ENCODE results near the gene BUD23.

BUD23 gene

GRCh38 chr7:73683788-73684693 is 644 bp downstream of the BUD23 start:
- Histone ChIP-seq H3K9me3 (ENCODE audit: insufficient read depth, low read depth, low read length) (no peaks in the 10 kb centered on the region), H3K4me3 (ENCODE audit: low read length) (peak overlapping the region; percentile 86), H3K9ac (ENCODE audit: low read depth, low read length) (peak overlapping the region; percentile 98), H3K36me3 (ENCODE audit: insufficient read depth, low read length) (peaks cover 28% of the 10 kb centered on the region), H3K4me1 (ENCODE audit: insufficient read depth, low read length) (peaks cover 6% of the 10 kb centered on the region; the same call in 1 of the 2 replicates), H3K27me3 (ENCODE audit: insufficient read depth, low read length) (no peaks in the 10 kb centered on the region), H3K27ac (ENCODE audit: low read depth, low read length) (peak overlapping the region; percentile 79)
- 31% methylated on average over 58 of the region's 58 CpGs for WGBS

- 96% methylated on average over 18 of the region's 18 CpGs for WGBS
- Histone ChIP-seq H3K27me3 (ENCODE audit: insufficient read depth, low read length) (no peaks in the 10 kb centered on the region), H3K4me1 (ENCODE audit: insufficient read depth, low read length) (peaks cover 6% of the 10 kb centered on the region; the same call in 1 of the 2 replicates), H3K36me3 (ENCODE audit: insufficient read depth, low read length) (peaks cover 39% of the 10 kb centered on the region), H3K27ac (ENCODE audit: low read depth, low read length) (no peak overlapping the region), H3K9ac (ENCODE audit: low read depth, low read length) (no peak overlapping the region), H3K4me3 (ENCODE audit: low read length) (no peak overlapping the region), H3K9me3 (ENCODE audit: insufficient read depth, low read depth, low read length) (no peaks in the 10 kb centered on the region)
Measured at GRCh38 chr7:73685311-73685710, 1.9 kb downstream of the BUD23 start.

GRCh38 chr7:73688288-73688687 is 4.9 kb downstream of the BUD23 start:
- Histone ChIP-seq H3K9me3 (ENCODE audit: insufficient read depth, low read depth, low read length) (no peaks in the 10 kb centered on the region), H3K27me3 (ENCODE audit: insufficient read depth, low read length) (no peaks in the 10 kb centered on the region), H3K4me3 (ENCODE audit: low read length) (no peak overlapping the region), H3K36me3 (ENCODE audit: insufficient read depth, low read length) (peaks cover 69% of the 10 kb centered on the region), H3K9ac (ENCODE audit: low read depth, low read length) (no peak overlapping the region), H3K27ac (ENCODE audit: low read depth, low read length) (no peak overlapping the region), H3K4me1 (ENCODE audit: insufficient read depth, low read length) (no peaks in the 10 kb centered on the region)
- WGBS, result 91% methylated on average over 8 of the region's 8 CpGs

GRCh38 chr7:73690646-73691045 is 7.2 kb downstream of the BUD23 start:
- Histone ChIP-seq H3K36me3 (ENCODE audit: insufficient read depth, low read length) (peaks cover 90% of the 10 kb centered on the region), H3K9me3 (ENCODE audit: insufficient read depth, low read depth, low read length) (no peaks in the 10 kb centered on the region), H3K27me3 (ENCODE audit: insufficient read depth, low read length) (no peaks in the 10 kb centered on the region), H3K27ac (ENCODE audit: low read depth, low read length) (no peak overlapping the region), H3K4me1 (ENCODE audit: insufficient read depth, low read length) (no peaks in the 10 kb centered on the region), H3K9ac (ENCODE audit: low read depth, low read length) (no peak overlapping the region), H3K4me3 (ENCODE audit: low read length) (no peak overlapping the region)
- 92% methylated on average over 7 of the region's 7 CpGs for WGBS

GRCh38 chr7:73696372-73696771 is 13.0 kb downstream of the BUD23 start:
- H3K4me1 ChIP-seq (ENCODE audit: insufficient read depth, low read length), result no peaks in the 10 kb centered on the region
- H3K9me3 ChIP-seq (ENCODE audit: insufficient read depth, low read depth, low read length), result no peaks in the 10 kb centered on the region
- H3K27me3 ChIP-seq (ENCODE audit: insufficient read depth, low read length), result no peaks in the 10 kb centered on the region
- H3K36me3 ChIP-seq (ENCODE audit: insufficient read depth, low read length), result peaks cover 84% of the 10 kb centered on the region
- no peak overlapping the region for H3K9ac ChIP-seq (ENCODE audit: low read depth, low read length)
- no peak overlapping the region for H3K4me3 ChIP-seq (ENCODE audit: low read length)
- H3K27ac ChIP-seq (ENCODE audit: low read depth, low read length), result no peak overlapping the region
- 100% methylated on average over 3 of the region's 4 CpGs for WGBS

GRCh38 chr7:73698410-73698809 is 15.0 kb downstream of the BUD23 start:
- WGBS, result 93% methylated on average over 7 of the region's 7 CpGs
- no peak overlapping the region for H3K4me3 ChIP-seq (ENCODE audit: low read length)
- peaks cover 72% of the 10 kb centered on the region for H3K36me3 ChIP-seq (ENCODE audit: insufficient read depth, low read length)
- no peak overlapping the region for H3K27ac ChIP-seq (ENCODE audit: low read depth, low read length)
- H3K9ac ChIP-seq (ENCODE audit: low read depth, low read length), result no peak overlapping the region
- no peaks in the 10 kb centered on the region for H3K27me3 ChIP-seq (ENCODE audit: insufficient read depth, low read length)
- peaks cover 5% of the 10 kb centered on the region for H3K4me1 ChIP-seq (ENCODE audit: insufficient read depth, low read length)
- no peaks in the 10 kb centered on the region for H3K9me3 ChIP-seq (ENCODE audit: insufficient read depth, low read depth, low read length)

- Histone ChIP-seq H3K4me1 (ENCODE audit: insufficient read depth, low read length) (peaks cover 7% of the 10 kb centered on the region), H3K27ac (ENCODE audit: low read depth, low read length) (no peak overlapping the region), H3K9me3 (ENCODE audit: insufficient read depth, low read depth, low read length) (no peaks in the 10 kb centered on the region), H3K9ac (ENCODE audit: low read depth, low read length) (no peak overlapping the region), H3K27me3 (ENCODE audit: insufficient read depth, low read length) (no peaks in the 10 kb centered on the region), H3K36me3 (ENCODE audit: insufficient read depth, low read length) (peaks cover 61% of the 10 kb centered on the region), H3K4me3 (ENCODE audit: low read length) (no peak overlapping the region)
- 89% methylated on average over 15 of the region's 15 CpGs for WGBS
Measured at GRCh38 chr7:73699370-73700068, 16.1 kb downstream of the BUD23 start.

GRCh38 chr7:73700069-73700423 is 16.6 kb downstream of the BUD23 start:
- H3K4me1 ChIP-seq (ENCODE audit: insufficient read depth, low read length), result peaks cover 7% of the 10 kb centered on the region
- 93% methylated on average over 14 of the region's 14 CpGs for WGBS

GRCh38 chr7:73700581-73701134 is 17.3 kb downstream of the BUD23 start:
- Histone ChIP-seq H3K4me1 (ENCODE audit: insufficient read depth, low read length) (peaks cover 7% of the 10 kb centered on the region), H3K36me3 (ENCODE audit: insufficient read depth, low read length) (peaks cover 51% of the 10 kb centered on the region), H3K27ac (ENCODE audit: low read depth, low read length) (no peak overlapping the region), H3K9ac (ENCODE audit: low read depth, low read length) (no peak overlapping the region), H3K9me3 (ENCODE audit: insufficient read depth, low read depth, low read length) (no peaks in the 10 kb centered on the region), H3K4me3 (ENCODE audit: low read length) (no peak overlapping the region), H3K27me3 (ENCODE audit: insufficient read depth, low read length) (no peaks in the 10 kb centered on the region)
- 94% methylated on average over 15 of the region's 15 CpGs for WGBS

More at GRCh38 chr7:73700069-73700423, 16.6 kb downstream of the BUD23 start:
- Histone ChIP-seq H3K27me3 (ENCODE audit: insufficient read depth, low read length) (no peaks in the 10 kb centered on the region), H3K4me3 (ENCODE audit: low read length) (no peak overlapping the region), H3K9ac (ENCODE audit: low read depth, low read length) (no peak overlapping the region), H3K36me3 (ENCODE audit: insufficient read depth, low read length) (peaks cover 55% of the 10 kb centered on the region), H3K9me3 (ENCODE audit: insufficient read depth, low read depth, low read length) (no peaks in the 10 kb centered on the region), H3K27ac (ENCODE audit: low read depth, low read length) (no peak overlapping the region)

- Histone ChIP-seq H3K27me3 (ENCODE audit: insufficient read depth, low read length) (no peaks in the 10 kb centered on the region), H3K9me3 (ENCODE audit: insufficient read depth, low read depth, low read length) (no peaks in the 10 kb centered on the region), H3K4me1 (ENCODE audit: insufficient read depth, low read length) (peaks cover 7% of the 10 kb centered on the region), H3K27ac (ENCODE audit: low read depth, low read length) (no peak overlapping the region), H3K9ac (ENCODE audit: low read depth, low read length) (no peak overlapping the region), H3K36me3 (ENCODE audit: insufficient read depth, low read length) (peaks cover 43% of the 10 kb centered on the region), H3K4me3 (ENCODE audit: low read length) (no peak overlapping the region)
- 68% methylated on average over 13 of the region's 13 CpGs for WGBS
Measured at GRCh38 chr7:73701357-73701995, 18.1 kb downstream of the BUD23 start.

- peaks cover 35% of the 10 kb centered on the region for H3K36me3 ChIP-seq (ENCODE audit: insufficient read depth, low read length)
- H3K4me3 ChIP-seq (ENCODE audit: low read length), result no peak overlapping the region
- no peaks in the 10 kb centered on the region for H3K27me3 ChIP-seq (ENCODE audit: insufficient read depth, low read length)
- 92% methylated on average over 8 of the region's 8 CpGs for WGBS
- H3K27ac ChIP-seq (ENCODE audit: low read depth, low read length), result no peak overlapping the region
- no peak overlapping the region for H3K9ac ChIP-seq (ENCODE audit: low read depth, low read length)
- H3K4me1 ChIP-seq (ENCODE audit: insufficient read depth, low read length), result peaks cover 7% of the 10 kb centered on the region
- H3K9me3 ChIP-seq (ENCODE audit: insufficient read depth, low read depth, low read length), result no peaks in the 10 kb centered on the region
Measured at GRCh38 chr7:73702226-73702625, 18.8 kb downstream of the BUD23 start.

All from HUES64 (cell line).